HUES48 (cell line): ENCODE measurements around the gene SOX6.
"Not testable (repeated sequence)": the region's sequence is repeated elsewhere in the genome, so short reads cannot be mapped to it uniquely, and the experiment has no call there.

ENCODE experiments used
- H3K27ac ChIP-seq: one replicate; pipeline ENCODE4 v1.7.0; 2013; ENCODE audit warnings: low read depth, low read length, inconsistent platforms
- H3K27me3 ChIP-seq: 2 replicates; pipeline ENCODE4 v1.6.1; 2013; ENCODE audit warnings: mild to moderate bottlenecking, low read length; ENCODE audit not compliant: control insufficient read depth, insufficient read depth
- H3K36me3 ChIP-seq: 2 replicates; pipeline ENCODE4 v1.6.1; 2013; ENCODE audit warnings: low read length; ENCODE audit not compliant: control insufficient read depth, insufficient read depth
- H3K4me1 ChIP-seq: 2 replicates; pipeline ENCODE4 v1.6.1; 2013; ENCODE audit warnings: mild to moderate bottlenecking, low read length; ENCODE audit not compliant: control insufficient read depth, insufficient read depth
- H3K4me3 ChIP-seq: 2 replicates; pipeline ENCODE4 v1.5.1; 2013; ENCODE audit warnings: mild to moderate bottlenecking, low read depth, low read length
- H3K9ac ChIP-seq: 2 replicates; pipeline ENCODE4 v1.6.1; 2013; ENCODE audit warnings: mild to moderate bottlenecking, low read depth, low read length, moderate library complexity
- H3K9me3 ChIP-seq: 2 replicates; pipeline ENCODE4 v1.6.1; 2013; ENCODE audit warnings: low read length; ENCODE audit not compliant: control insufficient read depth, insufficient read depth

The SOX6 gene

DNA sequence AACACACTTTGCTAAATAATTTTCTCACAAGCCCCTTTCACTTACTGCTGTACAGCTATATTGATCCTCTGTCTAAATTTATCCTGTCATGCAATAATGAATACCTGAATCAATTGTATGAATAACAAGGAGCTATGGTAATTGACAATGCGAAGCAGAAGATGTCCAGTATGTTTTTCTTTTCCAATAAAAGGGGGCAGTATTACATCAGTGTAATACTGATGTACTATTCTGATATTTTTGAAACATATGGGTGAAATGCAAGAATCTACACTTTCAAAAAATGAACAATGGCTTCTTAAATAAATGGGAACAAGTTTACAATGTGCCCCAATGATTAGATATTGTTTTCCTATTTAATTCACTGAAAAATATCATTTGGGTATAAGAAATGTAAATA is 315.1 kb downstream of the SOX6 start:
- Histone ChIP-seq H3K27ac (no peak overlapping the region), H3K9me3 (no peaks in the 10 kb centered on the region), H3K27me3 (no peaks in the 10 kb centered on the region), H3K36me3 (no peaks in the 10 kb centered on the region), H3K9ac (no peak overlapping the region), H3K4me1 (peaks cover 2% of the 10 kb centered on the region), H3K4me3 (no peak overlapping the region)

DNA sequence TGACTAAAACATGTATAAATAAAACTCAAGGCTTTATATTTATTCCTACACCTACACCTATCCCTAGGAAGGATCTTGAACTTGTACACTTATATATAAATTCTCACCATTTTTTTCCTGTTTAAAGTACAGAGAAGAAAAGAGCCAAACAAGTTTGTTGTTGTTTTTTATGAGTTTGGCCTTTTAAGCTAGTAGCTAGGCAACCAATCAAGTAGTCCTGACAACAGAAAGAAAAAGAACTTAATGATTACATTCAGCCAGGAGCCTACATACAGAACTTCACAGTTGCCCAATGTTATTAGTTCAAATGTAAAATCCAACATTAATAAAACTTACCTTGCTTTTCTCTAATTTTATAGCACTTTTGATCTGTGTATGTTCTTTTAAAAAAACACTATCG is 316.2 kb downstream of the SOX6 start:
- H3K27ac ChIP-seq, result no peak overlapping the region

DNA sequence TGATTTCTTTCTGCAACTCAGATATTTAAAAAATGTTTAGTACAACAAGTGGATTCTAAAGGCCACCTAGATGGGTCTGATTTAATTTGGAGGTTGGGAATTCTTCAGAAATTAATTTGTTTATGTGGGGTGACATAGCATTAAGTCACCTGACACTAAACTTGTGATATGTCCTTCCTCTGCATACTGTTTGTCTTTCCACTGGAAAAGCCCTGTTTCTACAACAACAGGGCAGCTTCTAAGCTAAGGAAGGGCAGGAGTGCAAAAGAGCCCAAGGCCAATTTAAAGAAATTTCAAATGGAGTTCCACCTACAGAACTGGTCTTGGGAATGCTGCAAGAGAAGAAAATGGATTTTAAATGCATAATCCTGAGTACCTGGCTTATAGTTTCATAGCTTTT is 319.2 kb downstream of the SOX6 start:
- Histone ChIP-seq H3K36me3 (no peaks in the 10 kb centered on the region), H3K4me1 (no peaks in the 10 kb centered on the region), H3K27me3 (no peaks in the 10 kb centered on the region), H3K27ac (no peak overlapping the region), H3K9me3 (no peaks in the 10 kb centered on the region), H3K9ac (no peak overlapping the region), H3K4me3 (no peak overlapping the region)

More for the DNA sequence above, 316.2 kb downstream of the SOX6 start:
- Histone ChIP-seq H3K4me1 (no peaks in the 10 kb centered on the region), H3K27me3 (no peaks in the 10 kb centered on the region), H3K4me3 (no peak overlapping the region), H3K36me3 (no peaks in the 10 kb centered on the region), H3K9ac (no peak overlapping the region), H3K9me3 (no peaks in the 10 kb centered on the region)

DNA sequence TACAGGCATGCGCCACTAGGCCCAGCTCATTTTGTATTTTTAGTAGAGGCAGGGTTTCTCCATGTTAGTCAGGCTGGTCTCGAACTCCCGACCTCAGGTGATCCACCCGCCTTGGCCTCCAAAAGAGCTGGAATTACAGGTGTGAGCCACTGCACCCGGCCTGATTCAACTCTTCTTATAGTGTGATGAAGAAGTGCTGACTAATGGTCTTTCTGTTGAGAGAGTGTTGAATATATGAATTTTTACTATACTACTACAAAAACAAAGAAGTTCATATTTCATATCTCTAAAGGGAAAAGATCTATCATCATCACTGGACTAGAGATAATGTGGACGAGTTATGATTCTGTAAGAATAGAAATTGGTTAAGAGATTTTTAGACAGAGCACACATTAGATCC is 320.1 kb downstream of the SOX6 start:
- no peaks in the 10 kb centered on the region for H3K27me3 ChIP-seq
- no peaks in the 10 kb centered on the region for H3K36me3 ChIP-seq
- no peak overlapping the region for H3K27ac ChIP-seq
- no peaks in the 10 kb centered on the region for H3K9me3 ChIP-seq
- H3K9ac ChIP-seq, result no peak overlapping the region
- no peak overlapping the region for H3K4me3 ChIP-seq
- no peaks in the 10 kb centered on the region for H3K4me1 ChIP-seq

DNA sequence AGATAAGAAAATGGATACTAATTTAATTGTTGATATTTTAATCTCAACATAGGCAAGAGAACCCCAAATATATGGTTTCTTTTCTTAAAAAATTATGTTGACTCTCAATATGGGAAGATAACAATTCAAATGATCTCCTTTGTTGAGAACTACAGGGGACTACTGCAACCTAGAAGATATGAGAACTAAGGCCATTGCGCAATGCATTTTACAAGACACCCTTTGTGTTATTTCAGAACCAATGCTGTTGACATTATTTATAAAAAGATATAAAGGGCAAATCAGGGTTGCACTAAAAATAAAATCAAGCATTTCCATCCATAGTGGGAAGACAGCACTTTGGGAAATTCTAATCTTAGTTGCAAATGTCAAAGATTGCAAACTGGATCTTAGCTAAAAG is 322.3 kb downstream of the SOX6 start:
- no peaks in the 10 kb centered on the region for H3K9me3 ChIP-seq
- no peaks in the 10 kb centered on the region for H3K4me1 ChIP-seq
- no peaks in the 10 kb centered on the region for H3K36me3 ChIP-seq
- no peaks in the 10 kb centered on the region for H3K27me3 ChIP-seq
- no peak overlapping the region for H3K4me3 ChIP-seq
- no peak overlapping the region for H3K9ac ChIP-seq
- H3K27ac ChIP-seq, result no peak overlapping the region

DNA sequence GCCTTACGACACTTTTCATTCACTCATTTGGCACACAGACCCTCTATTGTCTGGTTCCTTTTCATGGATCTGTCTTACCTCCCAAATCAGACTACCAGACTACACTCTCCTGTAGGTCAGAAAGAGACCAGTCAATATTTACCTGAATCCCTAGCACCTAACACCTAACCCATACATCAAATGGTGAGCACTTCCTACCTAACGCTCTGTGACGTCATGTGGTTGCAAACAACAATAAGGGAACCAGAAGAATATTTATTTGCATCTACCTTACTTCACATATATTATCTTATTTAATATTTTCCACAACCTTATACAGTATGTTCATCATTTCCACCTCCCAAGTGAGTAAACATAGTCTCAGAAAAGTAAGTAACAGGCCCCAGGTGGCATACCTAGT is 323.4 kb downstream of the SOX6 start:
- Histone ChIP-seq H3K9ac (no peak overlapping the region), H3K27me3 (no peaks in the 10 kb centered on the region), H3K9me3 (no peaks in the 10 kb centered on the region), H3K4me3 (no peak overlapping the region), H3K36me3 (no peaks in the 10 kb centered on the region), H3K27ac (no peak overlapping the region), H3K4me1 (no peaks in the 10 kb centered on the region)

DNA sequence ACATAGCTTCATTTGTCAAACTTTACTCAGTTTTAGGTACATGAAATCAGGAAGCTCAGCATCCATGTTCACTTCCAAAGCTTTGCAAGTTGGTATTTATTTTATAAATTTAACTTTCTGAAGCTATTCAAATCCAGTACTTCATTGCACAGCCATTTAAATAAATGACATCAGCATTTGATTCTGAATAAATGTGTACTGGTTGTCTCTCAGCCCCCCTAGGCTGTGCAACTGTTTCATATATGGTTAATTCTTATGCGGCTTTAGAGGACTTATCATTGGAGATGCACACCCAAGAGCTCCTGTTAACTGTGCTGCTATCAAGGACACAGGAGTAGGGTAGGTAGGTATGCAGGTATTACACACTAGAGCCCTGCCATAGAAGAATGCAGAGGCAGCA is 325.1 kb downstream of the SOX6 start:
- Histone ChIP-seq H3K4me3 (no peak overlapping the region), H3K27ac (no peak overlapping the region), H3K9me3 (no peaks in the 10 kb centered on the region), H3K9ac (no peak overlapping the region), H3K36me3 (no peaks in the 10 kb centered on the region), H3K4me1 (peaks cover 4% of the 10 kb centered on the region), H3K27me3 (no peaks in the 10 kb centered on the region)

DNA sequence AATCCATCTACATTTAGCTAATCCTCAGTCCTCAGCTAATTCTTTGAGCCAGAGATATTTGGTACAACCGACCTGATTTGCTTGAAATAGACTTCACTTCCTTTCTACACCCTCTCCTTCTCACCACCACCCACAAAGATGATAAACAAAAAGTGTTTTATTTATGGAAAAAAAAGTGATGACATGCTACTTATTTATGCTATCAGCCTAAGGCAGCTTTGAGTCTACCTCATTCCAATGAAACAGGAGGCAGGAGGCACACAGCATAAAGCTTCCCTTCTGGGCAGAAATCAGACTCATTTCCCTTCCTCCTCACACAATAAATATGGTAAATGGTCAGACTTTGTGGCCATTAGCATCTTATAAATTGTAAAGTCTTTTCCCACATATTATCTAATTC is 325.7 kb downstream of the SOX6 start:
- no peak overlapping the region for H3K27ac ChIP-seq
- no peaks in the 10 kb centered on the region for H3K36me3 ChIP-seq

DNA sequence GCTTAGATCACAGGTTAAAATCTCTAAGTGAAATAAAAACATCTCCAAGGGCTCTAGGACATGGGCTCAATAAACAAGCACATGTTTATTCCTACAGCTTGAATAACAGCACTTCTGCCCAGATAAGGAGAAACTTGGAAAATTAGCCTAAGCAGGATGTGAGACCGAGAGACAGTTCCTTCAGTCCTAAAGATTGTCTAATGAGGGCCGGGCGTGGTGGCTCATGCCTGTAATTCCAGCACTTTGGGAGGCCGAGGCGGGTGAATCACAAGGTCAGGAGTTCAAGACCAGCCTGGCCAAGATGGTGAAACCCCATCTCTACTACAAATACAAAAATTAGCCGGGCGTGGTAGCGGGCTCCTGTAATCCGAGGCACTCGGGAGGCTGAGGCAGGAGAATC is 327.2 kb downstream of the SOX6 start:
- not testable (repeated sequence) for H3K9ac ChIP-seq, H3K27ac ChIP-seq, H3K9me3 ChIP-seq, H3K27me3 ChIP-seq, H3K36me3 ChIP-seq, H3K4me1 ChIP-seq, H3K4me3 ChIP-seq

More for the DNA sequence above, 325.7 kb downstream of the SOX6 start:
- no peak overlapping the region for H3K9ac ChIP-seq
- H3K4me1 ChIP-seq, result peaks cover 9% of the 10 kb centered on the region
- no peaks in the 10 kb centered on the region for H3K9me3 ChIP-seq
- H3K4me3 ChIP-seq, result no peak overlapping the region
- no peaks in the 10 kb centered on the region for H3K27me3 ChIP-seq

DNA sequence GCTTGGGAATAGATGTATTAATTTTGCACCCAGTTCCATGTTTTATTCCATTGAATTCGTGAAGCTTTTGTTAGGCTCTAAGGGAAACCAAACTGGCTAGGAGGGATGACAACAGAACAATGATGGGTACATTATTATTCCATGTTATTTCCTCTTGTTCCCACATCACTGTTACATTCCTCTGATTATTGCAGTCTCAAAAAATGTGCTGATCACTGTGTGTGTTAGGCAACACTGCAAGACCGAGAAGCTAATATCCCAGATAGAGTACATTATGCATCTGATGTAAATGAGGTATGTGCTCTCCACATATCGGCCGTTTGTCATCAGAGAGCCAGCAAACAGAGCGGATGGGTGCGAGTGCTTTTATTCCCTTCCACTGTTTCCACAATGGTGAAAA is 327.9 kb downstream of the SOX6 start:
- peaks cover 9% of the 10 kb centered on the region for H3K4me1 ChIP-seq
- no peaks in the 10 kb centered on the region for H3K36me3 ChIP-seq
- H3K9me3 ChIP-seq, result no peaks in the 10 kb centered on the region
- no peak overlapping the region for H3K27ac ChIP-seq
- no peak overlapping the region for H3K9ac ChIP-seq
- no peak overlapping the region for H3K4me3 ChIP-seq
- no peaks in the 10 kb centered on the region for H3K27me3 ChIP-seq

DNA sequence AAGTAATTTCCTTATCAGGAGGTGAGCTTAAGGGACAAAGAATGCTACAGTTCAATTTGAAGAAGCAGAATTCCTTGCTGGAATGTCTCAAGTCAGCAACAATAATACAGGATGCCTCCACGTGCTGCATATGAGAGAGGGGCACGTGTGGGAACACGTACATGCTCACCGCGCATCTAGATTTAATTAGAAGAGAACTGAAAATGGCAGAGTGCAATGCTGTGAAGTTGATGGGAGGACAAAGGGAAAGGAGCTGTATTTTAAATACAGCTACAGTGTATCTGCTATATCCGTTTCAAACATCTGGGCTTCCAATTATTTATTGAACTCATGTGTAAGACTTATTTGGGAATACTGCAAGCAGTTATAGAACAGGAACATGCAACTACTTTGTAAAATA is 328.7 kb downstream of the SOX6 start:
- Histone ChIP-seq H3K4me1 (peaks cover 9% of the 10 kb centered on the region), H3K36me3 (no peaks in the 10 kb centered on the region), H3K27ac (no peak overlapping the region), H3K27me3 (no peaks in the 10 kb centered on the region), H3K9ac (no peak overlapping the region), H3K9me3 (no peaks in the 10 kb centered on the region), H3K4me3 (no peak overlapping the region)

DNA sequence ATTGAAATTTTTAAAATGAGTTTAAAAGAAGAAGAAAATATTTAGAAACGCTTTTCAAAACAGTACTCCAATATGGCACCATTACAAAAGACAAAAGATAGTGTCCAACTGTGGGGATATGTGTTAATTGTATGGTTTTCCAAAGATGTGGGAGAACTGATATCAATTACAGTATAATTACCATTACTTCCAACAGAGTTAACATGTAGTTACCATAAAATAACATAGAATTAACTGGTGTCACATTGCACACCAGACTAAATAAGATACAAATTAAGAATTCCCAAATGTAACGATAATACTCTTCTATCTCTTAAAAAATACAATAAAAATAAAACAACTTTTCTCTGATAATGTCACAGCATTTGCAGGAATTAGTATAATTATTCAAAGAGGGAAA is 329.5 kb downstream of the SOX6 start:
- no peaks in the 10 kb centered on the region for H3K27me3 ChIP-seq
- no peak overlapping the region for H3K9ac ChIP-seq
- H3K36me3 ChIP-seq, result no peaks in the 10 kb centered on the region
- H3K9me3 ChIP-seq, result no peaks in the 10 kb centered on the region
- H3K4me3 ChIP-seq, result no peak overlapping the region
- no peak overlapping the region for H3K27ac ChIP-seq
- peaks cover 9% of the 10 kb centered on the region for H3K4me1 ChIP-seq
